ENCODE results near the gene AACS. TPM values are rescaled to one million over a fixed set of nuclear protein-coding genes. Genes with fewer than 3 reads are reported as not detected.
"Not testable (repeated sequence)": the region's sequence is repeated elsewhere in the genome, so short reads cannot be mapped to it uniquely, and the experiment has no call there.

AACS gene
- 12.6 and 15.1 TPM in 2 replicates for total RNA-seq (2014; rRNA removed; shearing (Covaris generic))

GRCh38 chr12:125065021-125065918 lies at the start of gene AACS:
TSS of gene AACS (plus strand) at chr12:125065435. CDS start at chr12:125065585, 150 bp downstream.
- DNase-seq (ENCODE audit: low read depth): peak; percentile 82

- no peak for DNase-seq (ENCODE audit: low read depth)
Observed at GRCh38 chr12:125015680-125016310, 49.4 kb upstream of the AACS start.

- DNase-seq (ENCODE audit: low read depth): no peak
Observed at GRCh38 chr12:125017801-125018200, 47.4 kb upstream of the AACS start.

- no peak for DNase-seq (ENCODE audit: low read depth)
Observed at GRCh38 chr12:125018356-125018755, 46.9 kb upstream of the AACS start.

GRCh38 chr12:125021096-125021495 lies 44.1 kb upstream of the AACS start:
- DNase-seq (ENCODE audit: low read depth): no peak

GRCh38 chr12:125021771-125022170 lies 43.5 kb upstream of the AACS start:
- no peak for DNase-seq (ENCODE audit: low read depth)

GRCh38 chr12:125023065-125023464 lies 42.2 kb upstream of the AACS start:
- DNase-seq (ENCODE audit: low read depth): no peak

- no peak for DNase-seq (ENCODE audit: low read depth)
Observed at GRCh38 chr12:125024949-125025563, 40.2 kb upstream of the AACS start.

GRCh38 chr12:125025606-125026235 lies 39.5 kb upstream of the AACS start:
- no peak for DNase-seq (ENCODE audit: low read depth)

- no peak for DNase-seq (ENCODE audit: low read depth)
Observed at GRCh38 chr12:125028106-125028505, 37.1 kb upstream of the AACS start.

- peak; percentile 33 for DNase-seq (ENCODE audit: low read depth)
Observed at GRCh38 chr12:125029761-125030358, 35.4 kb upstream of the AACS start.

- DNase-seq (ENCODE audit: low read depth): not testable (repeated sequence)
Observed at GRCh38 chr12:125031471-125031870, 33.8 kb upstream of the AACS start.

GRCh38 chr12:125032466-125033152 lies 32.6 kb upstream of the AACS start:
- DNase-seq (ENCODE audit: low read depth): no peak

GRCh38 chr12:125033288-125033687 lies 31.9 kb upstream of the AACS start:
- DNase-seq (ENCODE audit: low read depth): no peak

GRCh38 chr12:125038976-125039625 lies 26.1 kb upstream of the AACS start:
- no peak for DNase-seq (ENCODE audit: low read depth)

- DNase-seq (ENCODE audit: low read depth): no peak
Observed at GRCh38 chr12:125049093-125049458, 16.2 kb upstream of the AACS start.

GRCh38 chr12:125050446-125050845 lies 14.8 kb upstream of the AACS start:
- no peak for DNase-seq (ENCODE audit: low read depth)

- DNase-seq (ENCODE audit: low read depth): no peak
Observed at GRCh38 chr12:125050868-125051267, 14.4 kb upstream of the AACS start.

GRCh38 chr12:125053821-125054220 lies 11.4 kb upstream of the AACS start:
- DNase-seq (ENCODE audit: low read depth): no peak

- DNase-seq (ENCODE audit: low read depth): no peak
Observed at GRCh38 chr12:125055591-125055990, 9.6 kb upstream of the AACS start.

- DNase-seq (ENCODE audit: low read depth): no peak
Observed at GRCh38 chr12:125056306-125056705, 8.9 kb upstream of the AACS start.
